Measurements from ENCODE around the gene RRN3.
"Not testable (repeated sequence)": the region's sequence is repeated elsewhere in the genome, so short reads cannot be mapped to it uniquely, and the experiment has no call there.

GRCh38 chr16:15071916-15072769, 21.9 kb downstream of the RRN3 start:
- not testable (repeated sequence) for TF ChIP-seq CTCF (IDR thresholded peaks at IDR 0.05; ENCODE audit: insufficient read depth, low read length, poor library complexity, severe bottlenecking); EZH2phosphoT487 (conservative IDR thresholded peaks at IDR 0.05; ENCODE audit: low read length)

Data from SU-DHL-6 (cell line).